ENCODE measurements around the gene UBFD1.
"Not testable (repeated sequence)": the region's sequence is repeated elsewhere in the genome, so short reads cannot be mapped to it uniquely, and the experiment has no call there.

The UBFD1 gene

GRCh38 chr16:23590181-23590580 is 32.7 kb downstream of the UBFD1 start:
- DNase-seq, result no peak
- no peak for TF ChIP-seq POLR2A (IDR thresholded peaks at IDR 0.05; ENCODE audit: low read length)

DNA sequence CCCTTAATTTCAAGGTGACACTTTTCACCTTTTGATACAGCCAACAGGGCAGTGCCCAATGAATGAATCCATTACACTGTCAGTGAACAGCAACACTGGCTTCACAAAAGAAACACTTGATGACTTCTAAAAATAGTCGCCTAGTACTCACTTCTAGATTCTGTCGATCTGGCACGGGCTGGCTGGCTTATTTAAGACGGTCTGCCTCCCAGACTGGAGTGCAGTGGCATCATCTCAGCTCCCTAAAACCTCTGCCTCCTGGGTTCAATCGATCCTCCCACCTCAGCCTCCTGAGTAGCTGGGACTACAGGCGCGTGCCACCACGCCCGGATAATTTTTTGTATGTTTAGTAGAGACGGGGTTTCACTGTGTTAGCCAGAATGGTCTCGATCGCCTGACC is 36.7 kb downstream of the UBFD1 start:
- TF ChIP-seq POLR2A (IDR thresholded peaks at IDR 0.05; ENCODE audit: low read length) (no peak), GATA1 (IDR thresholded peaks at IDR 0.05; ENCODE audit: low read depth, low read length) (no peak)
- DNase-seq, result no peak

DNA sequence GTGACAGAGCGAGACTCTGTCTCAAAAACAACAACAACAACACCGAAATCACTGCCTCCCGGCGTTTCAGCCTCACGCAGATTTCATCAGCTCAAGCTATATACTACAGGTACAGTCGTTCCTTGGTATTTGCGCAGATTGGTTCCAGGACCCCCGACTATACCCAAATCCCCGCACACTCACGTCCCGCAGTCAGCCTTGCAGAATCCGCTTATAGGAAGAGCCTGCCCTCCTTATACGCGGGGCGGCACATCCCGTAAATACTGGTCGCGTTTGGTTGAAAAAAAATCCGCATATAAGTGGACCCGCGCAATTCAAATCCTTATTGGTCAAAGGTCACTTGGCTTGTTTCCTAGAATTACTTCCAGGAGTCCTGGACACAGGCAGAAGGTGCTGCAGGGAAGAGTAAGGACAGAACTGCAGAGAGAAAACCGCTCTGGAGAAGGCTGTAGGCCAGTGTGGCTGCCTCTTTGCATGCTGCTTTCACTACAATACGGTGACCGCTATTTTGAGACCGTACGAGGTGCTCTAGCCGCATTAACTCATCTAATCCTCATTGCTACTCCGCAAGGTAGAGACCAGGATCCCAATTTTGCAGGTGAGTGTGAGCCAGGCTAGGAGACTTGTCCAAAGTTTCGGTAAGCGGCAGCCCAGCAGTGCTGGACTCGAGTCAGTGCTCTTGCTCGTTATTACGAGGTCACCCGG is 37.9 kb downstream of the UBFD1 start:
- TF ChIP-seq GATA1 (IDR thresholded peaks at IDR 0.05; ENCODE audit: low read depth, low read length), result no peak
- no peak for TF ChIP-seq POLR2A (IDR thresholded peaks at IDR 0.05; ENCODE audit: low read length)
- DNase-seq, result peak; percentile 45 to 60

GRCh38 chr16:23595951-23596720 is 38.6 kb downstream of the UBFD1 start, which contains the start of gene NDUFAB1:
Gene NDUFAB1, minus strand, starts transcription at chr16:23596316. Its CDS starts 26 bp downstream, at chr16:23596290.
- TF ChIP-seq POLR2A (IDR thresholded peaks at IDR 0.05; ENCODE audit: low read length) (peak; percentile 57), GATA1 (IDR thresholded peaks at IDR 0.05; ENCODE audit: low read depth, low read length) (no peak)
- peak; percentile 93 to 96 for DNase-seq

DNA sequence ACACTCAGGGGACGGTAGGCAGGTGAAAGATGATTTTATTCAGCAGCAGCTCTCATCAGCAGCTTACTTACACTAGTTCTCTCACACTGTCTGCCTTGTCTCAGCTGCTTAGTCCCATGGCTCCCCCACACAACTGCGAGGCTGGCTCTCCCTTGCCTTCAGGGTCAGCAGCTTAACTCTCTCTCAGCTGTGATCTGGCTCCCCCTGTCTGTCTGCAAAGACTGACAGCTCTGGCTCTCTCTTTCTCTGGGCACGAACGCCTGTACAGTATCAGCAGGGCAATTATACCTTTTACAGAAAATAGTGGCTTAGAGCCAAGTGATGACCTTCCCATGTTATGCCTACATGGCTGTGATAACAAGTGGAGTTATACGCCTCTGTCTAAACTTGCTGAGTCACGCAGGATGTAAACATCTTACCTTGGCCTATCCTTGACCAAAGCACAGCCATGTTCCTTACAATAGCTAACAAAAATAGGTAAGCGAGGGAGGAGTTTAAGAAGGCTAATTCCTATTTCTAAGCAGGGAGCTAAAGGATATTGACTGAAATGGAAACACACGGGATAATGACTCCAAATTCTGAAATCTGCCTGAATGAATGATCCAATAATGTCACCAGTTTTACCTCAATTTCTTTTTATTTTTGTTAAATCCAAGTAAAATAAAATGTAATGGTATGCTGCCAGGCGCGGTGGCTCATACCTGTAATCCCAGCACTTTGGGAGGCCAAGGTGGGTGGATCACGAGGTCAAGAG is 39.7 kb downstream of the UBFD1 start:
- TF ChIP-seq POLR2A (IDR thresholded peaks at IDR 0.05; ENCODE audit: low read length) (no peak), GATA1 (IDR thresholded peaks at IDR 0.05; ENCODE audit: low read depth, low read length) (no peak)
- DNase-seq, result peak; percentile 77 to 83

DNA sequence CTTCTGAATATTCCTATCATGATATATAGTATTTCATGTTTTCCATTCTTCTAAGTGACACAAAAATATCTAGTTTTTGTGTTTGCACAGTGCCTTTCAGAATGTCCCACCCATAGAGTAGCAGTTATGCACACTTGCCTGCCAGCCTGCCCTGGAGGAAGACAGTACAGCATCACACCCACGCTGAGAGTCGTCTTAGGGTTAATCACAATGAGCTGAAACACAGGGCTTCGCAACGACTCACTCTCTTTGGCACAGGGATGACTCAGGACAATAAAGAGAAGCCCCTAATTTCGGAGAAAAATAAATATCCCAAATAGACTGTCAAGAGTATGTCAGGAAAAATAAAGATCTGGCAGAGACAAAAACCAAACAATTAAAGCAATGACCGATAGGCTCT is 50.2 kb downstream of the UBFD1 start:
- no peak for DNase-seq
- TF ChIP-seq POLR2A (IDR thresholded peaks at IDR 0.05; ENCODE audit: low read length), result no peak
- no peak for TF ChIP-seq GATA1 (IDR thresholded peaks at IDR 0.05; ENCODE audit: low read depth, low read length)

DNA sequence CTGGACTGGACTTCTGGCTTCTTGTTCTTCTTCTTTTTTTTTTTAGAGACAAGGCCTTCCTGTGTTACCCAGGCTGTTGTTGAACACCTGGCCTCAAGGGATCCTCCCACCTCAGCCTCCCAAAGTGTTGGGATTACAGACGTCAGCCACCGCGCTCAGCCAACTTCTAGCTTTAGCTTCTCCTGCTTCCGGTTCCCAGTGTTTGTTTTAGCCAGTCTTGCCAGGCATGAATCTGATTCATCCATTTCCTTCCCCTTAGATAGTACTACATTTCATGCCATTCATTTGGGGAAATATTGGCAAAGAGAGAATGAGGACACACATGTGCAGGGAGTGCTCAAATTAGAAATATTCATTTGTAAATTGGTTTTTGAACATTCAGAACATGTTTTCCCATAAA is 50.7 kb downstream of the UBFD1 start:
- DNase-seq, result no peak
- TF ChIP-seq POLR2A (IDR thresholded peaks at IDR 0.05; ENCODE audit: low read length) (no peak), GATA1 (IDR thresholded peaks at IDR 0.05; ENCODE audit: low read depth, low read length) (no peak)

- no peak for DNase-seq
Measured at GRCh38 chr16:23609929-23610328, 52.4 kb downstream of the UBFD1 start.

GRCh38 chr16:23610905-23611304 is 53.4 kb downstream of the UBFD1 start:
- DNase-seq, result not testable (repeated sequence)

More at GRCh38 chr16:23609929-23610328, 52.4 kb downstream of the UBFD1 start:
- no peak for TF ChIP-seq POLR2A (IDR thresholded peaks at IDR 0.05; ENCODE audit: low read length)
- TF ChIP-seq GATA1 (IDR thresholded peaks at IDR 0.05; ENCODE audit: low read depth, low read length), result no peak

DNA sequence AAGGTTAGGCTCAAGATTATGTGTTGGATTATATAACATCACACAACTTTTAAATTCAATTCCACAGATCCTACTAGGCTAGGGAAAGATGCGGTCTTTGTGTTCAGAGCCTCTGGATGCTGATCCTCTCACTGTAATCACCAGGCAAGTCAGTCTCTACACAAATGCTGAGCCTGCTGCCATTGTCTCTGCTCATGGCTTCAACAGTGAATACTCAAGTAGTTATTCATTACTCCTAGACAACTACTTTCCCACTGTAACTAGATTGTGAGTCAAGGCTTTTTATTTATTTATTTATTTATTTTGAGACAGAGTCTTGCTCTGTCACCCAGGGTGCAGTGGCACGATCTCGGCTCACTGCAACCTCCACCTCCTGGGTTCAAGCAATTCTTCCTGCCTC is 54.4 kb downstream of the UBFD1 start:
- DNase-seq, result no peak
- TF ChIP-seq POLR2A (IDR thresholded peaks at IDR 0.05; ENCODE audit: low read length) (no peak), GATA1 (IDR thresholded peaks at IDR 0.05; ENCODE audit: low read depth, low read length) (no peak)

- no peak for DNase-seq
- TF ChIP-seq POLR2A (IDR thresholded peaks at IDR 0.05; ENCODE audit: low read length), result no peak
- TF ChIP-seq GATA1 (IDR thresholded peaks at IDR 0.05; ENCODE audit: low read depth, low read length), result no peak
Measured at GRCh38 chr16:23615805-23616204, 58.3 kb downstream of the UBFD1 start.
